IPS-18a (cell line): ENCODE measurements around the gene TGFB2.

Experiments used
- H3K27ac ChIP-seq: one replicate; pipeline ENCODE4 v1.5.1; 2013; ENCODE audit warnings: low read length
- H3K27me3 ChIP-seq: one replicate; pipeline ENCODE4 v1.6.1; 2013; ENCODE audit warnings: mild to moderate bottlenecking, low read length; ENCODE audit not compliant: control insufficient read depth, insufficient read depth
- H3K36me3 ChIP-seq: one replicate; pipeline ENCODE4 v1.6.1; 2013; ENCODE audit warnings: low read depth, low read length; ENCODE audit not compliant: control insufficient read depth
- H3K4me1 ChIP-seq: one replicate; pipeline ENCODE4 v1.6.1; 2013; ENCODE audit warnings: low read depth, low read length; ENCODE audit not compliant: control insufficient read depth
- H3K4me3 ChIP-seq: one replicate; pipeline ENCODE4 v1.5.1; 2013; ENCODE audit warnings: low read length
- H3K9ac ChIP-seq: one replicate; pipeline ENCODE4 v1.6.1; 2013; ENCODE audit warnings: mild to moderate bottlenecking, low read length, moderate library complexity
- H3K9me3 ChIP-seq: one replicate; pipeline ENCODE4 v1.6.1; 2013; ENCODE audit warnings: low read depth, low read length; ENCODE audit not compliant: control insufficient read depth

Gene TGFB2

GRCh38 chr1:218344814-218345672 is at the start of gene TGFB2:
TGFB2 (plus strand) TSS chr1:218345336; CDS start chr1:218346702, 1,366 bp downstream.
- H3K4me3 ChIP-seq = peak within 1 kb of the TSS; percentile 78
- peaks cover 4% of the 10 kb centered on the region for H3K4me1 ChIP-seq
- H3K9me3 ChIP-seq = no peaks in the 10 kb centered on the region
- H3K9ac ChIP-seq = peak within 1 kb of the TSS; percentile 48
- peaks cover 51% of the 10 kb centered on the region for H3K27me3 ChIP-seq
- H3K27ac ChIP-seq = no peak within 1 kb of the TSS
- no peaks in the 10 kb centered on the region for H3K36me3 ChIP-seq

GRCh38 chr1:218296162-218296561 is 49.0 kb upstream of the TGFB2 start:
- H3K9me3 ChIP-seq = no peaks in the 10 kb centered on the region
- H3K9ac ChIP-seq = no peak overlapping the region
- no peaks in the 10 kb centered on the region for H3K27me3 ChIP-seq
- no peak overlapping the region for H3K4me3 ChIP-seq
- peaks cover 58% of the 10 kb centered on the region for H3K4me1 ChIP-seq
- peaks cover 11% of the 10 kb centered on the region for H3K36me3 ChIP-seq
- H3K27ac ChIP-seq = no peak overlapping the region

GRCh38 chr1:218297461-218297860 is 47.7 kb upstream of the TGFB2 start:
- H3K36me3 ChIP-seq = peaks cover 9% of the 10 kb centered on the region
- peak overlapping the region; percentile 2 for H3K27ac ChIP-seq
- H3K27me3 ChIP-seq = no peaks in the 10 kb centered on the region
- H3K9me3 ChIP-seq = no peaks in the 10 kb centered on the region
- no peak overlapping the region for H3K9ac ChIP-seq
- peaks cover 69% of the 10 kb centered on the region for H3K4me1 ChIP-seq
- no peak overlapping the region for H3K4me3 ChIP-seq

GRCh38 chr1:218297867-218298266 is 47.3 kb upstream of the TGFB2 start:
- no peaks in the 10 kb centered on the region for H3K9me3 ChIP-seq
- H3K9ac ChIP-seq = no peak overlapping the region

GRCh38 chr1:218298398-218298797 is 46.7 kb upstream of the TGFB2 start:
- H3K27me3 ChIP-seq = no peaks in the 10 kb centered on the region
- no peak overlapping the region for H3K4me3 ChIP-seq
- H3K27ac ChIP-seq = no peak overlapping the region
- H3K9me3 ChIP-seq = no peaks in the 10 kb centered on the region
- peaks cover 75% of the 10 kb centered on the region for H3K4me1 ChIP-seq
- H3K36me3 ChIP-seq = peaks cover 8% of the 10 kb centered on the region
- H3K9ac ChIP-seq = no peak overlapping the region

More at GRCh38 chr1:218297867-218298266, 47.3 kb upstream of the TGFB2 start:
- Histone ChIP-seq H3K4me3 (no peak overlapping the region), H3K4me1 (peaks cover 73% of the 10 kb centered on the region), H3K36me3 (peaks cover 8% of the 10 kb centered on the region), H3K27ac (no peak overlapping the region), H3K27me3 (no peaks in the 10 kb centered on the region)

- peaks cover 81% of the 10 kb centered on the region for H3K4me1 ChIP-seq
- peaks cover 4% of the 10 kb centered on the region for H3K36me3 ChIP-seq
- no peak overlapping the region for H3K9ac ChIP-seq
- H3K9me3 ChIP-seq = no peaks in the 10 kb centered on the region
- H3K4me3 ChIP-seq = no peak overlapping the region
- no peak overlapping the region for H3K27ac ChIP-seq
- no peaks in the 10 kb centered on the region for H3K27me3 ChIP-seq
These were observed 45.7 kb upstream of the TGFB2 start for GRCh38 chr1:218299416-218299815.

GRCh38 chr1:218301217-218301616 is 43.9 kb upstream of the TGFB2 start:
- Histone ChIP-seq H3K36me3 (peaks cover 10% of the 10 kb centered on the region), H3K4me1 (peaks cover 77% of the 10 kb centered on the region), H3K27ac (peak overlapping the region; percentile 40)

GRCh38 chr1:218302155-218302554 is 43.0 kb upstream of the TGFB2 start:
- Histone ChIP-seq H3K36me3 (peaks cover 12% of the 10 kb centered on the region), H3K9ac (no peak overlapping the region), H3K4me1 (peaks cover 71% of the 10 kb centered on the region), H3K27ac (no peak overlapping the region), H3K27me3 (no peaks in the 10 kb centered on the region), H3K9me3 (no peaks in the 10 kb centered on the region), H3K4me3 (no peak overlapping the region)

More at GRCh38 chr1:218301217-218301616, 43.9 kb upstream of the TGFB2 start:
- Histone ChIP-seq H3K27me3 (no peaks in the 10 kb centered on the region), H3K9ac (no peak overlapping the region), H3K9me3 (no peaks in the 10 kb centered on the region), H3K4me3 (peak overlapping the region; percentile 19)

- Histone ChIP-seq H3K27me3 (no peaks in the 10 kb centered on the region), H3K4me3 (no peak overlapping the region), H3K9me3 (no peaks in the 10 kb centered on the region), H3K9ac (no peak overlapping the region), H3K36me3 (peaks cover 19% of the 10 kb centered on the region), H3K27ac (no peak overlapping the region), H3K4me1 (peaks cover 59% of the 10 kb centered on the region)
These were observed 41.8 kb upstream of the TGFB2 start for GRCh38 chr1:218303176-218303879.

- H3K27ac ChIP-seq = no peak overlapping the region
- H3K9ac ChIP-seq = no peak overlapping the region
- peaks cover 19% of the 10 kb centered on the region for H3K36me3 ChIP-seq
- no peak overlapping the region for H3K4me3 ChIP-seq
- peaks cover 48% of the 10 kb centered on the region for H3K4me1 ChIP-seq
- H3K27me3 ChIP-seq = no peaks in the 10 kb centered on the region
- no peaks in the 10 kb centered on the region for H3K9me3 ChIP-seq
These were observed 40.7 kb upstream of the TGFB2 start for GRCh38 chr1:218304281-218305039.

- H3K4me3 ChIP-seq = no peak overlapping the region
- no peak overlapping the region for H3K27ac ChIP-seq
- H3K9ac ChIP-seq = no peak overlapping the region
- H3K4me1 ChIP-seq = peaks cover 37% of the 10 kb centered on the region
- peaks cover 19% of the 10 kb centered on the region for H3K36me3 ChIP-seq
- no peaks in the 10 kb centered on the region for H3K9me3 ChIP-seq
- H3K27me3 ChIP-seq = no peaks in the 10 kb centered on the region
These were observed 39.6 kb upstream of the TGFB2 start for GRCh38 chr1:218305472-218306064.
